GM20431 (cell line): ENCODE measurements around the gene MAD1L1.
"Not testable (repeated sequence)": the region's sequence is repeated elsewhere in the genome, so short reads cannot be mapped to it uniquely, and the experiment has no call there.

Experiments
- in situ Hi-C: fragments of 300-500 bp; cut with MseI, MboI; formaldehyde crosslinking; loops from one replicate; pipeline ENCODE4 v1.15.0; 2020; ENCODE audit warnings: low sequenced_read_pairs; ENCODE audit not compliant: unreplicated experiment

Gene MAD1L1

DNA sequence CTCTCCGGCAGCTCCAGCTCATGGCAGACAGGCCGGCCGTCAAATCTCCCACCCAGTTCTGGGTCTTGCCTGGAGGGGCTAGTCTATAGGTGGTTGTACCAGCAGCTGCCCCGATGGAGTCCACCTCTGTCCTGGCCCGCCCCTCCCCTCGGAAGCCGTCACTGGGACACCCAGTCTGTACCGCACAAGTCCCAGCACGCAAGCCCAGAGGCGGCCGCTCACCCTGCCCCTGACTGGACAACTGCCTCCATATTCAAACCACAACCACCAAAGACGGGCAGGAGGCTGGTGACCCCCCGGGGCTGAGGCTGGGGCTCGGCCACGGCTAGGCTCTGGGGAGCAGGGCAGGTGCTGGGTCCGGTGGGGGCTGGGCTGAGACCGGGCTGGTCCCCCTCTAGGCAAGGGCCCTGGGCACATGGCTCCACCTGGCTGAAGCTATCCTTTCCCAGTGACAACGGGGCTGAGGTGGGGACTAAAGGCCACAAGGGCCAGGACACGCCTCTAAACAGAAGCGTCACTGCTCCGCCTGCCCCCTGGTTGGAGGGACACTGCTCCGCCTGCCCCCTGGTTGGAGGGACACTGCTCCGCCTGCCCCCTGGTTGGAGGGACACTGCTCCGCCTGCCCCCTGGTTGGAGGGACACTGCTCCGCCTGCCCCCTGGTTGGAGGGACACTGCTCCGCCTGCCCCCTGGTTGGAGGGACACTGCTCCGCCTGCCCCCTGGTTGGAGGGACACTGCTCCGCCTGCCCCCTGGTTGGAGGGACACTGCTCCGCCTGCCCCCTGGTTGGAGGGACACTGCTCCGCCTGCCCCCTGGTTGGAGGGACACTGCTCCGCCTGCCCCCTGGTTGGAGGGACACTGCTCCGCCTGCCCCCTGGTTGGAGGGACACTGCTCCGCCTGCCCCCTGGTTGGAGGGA is 371.6 kb downstream of the MAD1L1 start:
- in situ Hi-C loops = not testable (repeated sequence)

DNA sequence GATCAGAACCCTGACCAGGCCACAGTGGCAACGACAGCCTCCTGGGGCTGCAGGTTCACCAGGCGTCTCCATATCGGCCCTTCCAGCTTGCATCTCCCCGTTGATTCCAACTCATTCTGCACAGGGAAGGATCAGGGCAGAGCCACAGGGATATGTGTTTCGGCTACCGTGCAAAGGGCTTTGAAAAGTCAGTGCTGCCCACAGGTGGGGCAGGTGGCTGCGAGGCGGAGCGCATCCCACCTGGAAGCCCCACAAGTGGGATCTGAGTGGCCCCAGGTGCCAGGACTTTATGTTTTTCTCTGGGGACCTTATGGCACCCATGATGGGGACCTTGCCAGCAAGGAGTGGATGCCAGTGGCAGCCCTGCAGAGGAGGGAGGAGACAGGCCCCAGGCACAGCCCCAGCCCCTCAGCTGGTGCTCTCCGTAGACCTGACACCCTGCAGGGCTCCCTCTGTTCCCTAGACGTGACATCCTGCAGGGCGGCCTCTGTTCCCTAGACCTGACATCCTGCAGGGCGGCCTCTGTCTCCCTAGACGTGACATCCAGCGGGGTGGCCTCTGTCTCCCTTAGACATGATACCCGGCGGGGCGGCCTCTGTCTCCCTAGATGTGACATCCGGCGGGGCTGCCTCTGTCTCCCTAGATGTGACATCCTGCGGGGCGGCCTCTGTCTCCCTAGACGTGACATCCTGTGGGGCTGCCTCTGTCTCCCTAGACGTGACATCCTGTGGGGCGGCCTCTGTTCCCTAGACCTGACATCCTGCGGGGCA is 373.3 kb downstream of the MAD1L1 start:
- in situ Hi-C loops = no loop called here

DNA sequence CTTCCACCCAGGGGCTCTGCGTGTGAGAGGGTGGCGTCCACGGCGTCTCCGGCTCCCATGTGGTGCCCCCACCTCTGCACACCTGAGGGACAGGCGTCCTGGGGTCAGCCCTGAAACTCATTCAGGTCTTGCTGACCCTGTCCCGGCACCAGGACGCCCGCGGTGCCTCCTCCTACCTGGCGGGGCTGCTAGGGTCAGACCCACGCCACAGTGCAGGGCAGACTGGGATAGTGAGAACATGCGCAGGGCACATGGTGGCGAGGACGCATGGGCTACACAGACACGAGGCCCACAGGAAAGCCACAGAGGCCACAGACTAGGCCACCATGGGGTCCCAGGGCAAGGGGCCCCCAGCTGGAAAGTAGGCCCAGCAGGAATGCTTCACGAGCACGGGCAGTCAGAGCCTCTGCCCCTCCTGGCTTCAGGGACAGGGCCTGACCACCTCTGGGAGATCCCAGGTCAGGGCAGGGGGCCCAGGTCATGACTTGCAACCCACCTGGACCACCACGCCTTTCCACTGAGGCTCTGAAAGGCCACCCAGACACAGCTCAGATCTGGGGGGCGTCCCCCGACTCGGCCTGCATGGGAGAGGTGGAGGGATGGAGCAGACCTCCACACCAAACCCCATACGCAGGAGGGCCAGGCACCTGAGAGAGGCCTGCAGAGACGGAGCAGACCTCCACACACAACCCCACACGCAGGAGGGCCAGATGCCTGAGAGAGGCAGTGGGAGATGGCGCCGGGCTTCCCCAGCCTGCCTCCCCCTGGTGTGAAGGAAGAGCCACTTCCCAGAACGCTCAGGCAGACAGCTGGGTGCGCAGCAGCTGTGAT is 374.1 kb downstream of the MAD1L1 start:
- in situ Hi-C loops = no loop called here

DNA sequence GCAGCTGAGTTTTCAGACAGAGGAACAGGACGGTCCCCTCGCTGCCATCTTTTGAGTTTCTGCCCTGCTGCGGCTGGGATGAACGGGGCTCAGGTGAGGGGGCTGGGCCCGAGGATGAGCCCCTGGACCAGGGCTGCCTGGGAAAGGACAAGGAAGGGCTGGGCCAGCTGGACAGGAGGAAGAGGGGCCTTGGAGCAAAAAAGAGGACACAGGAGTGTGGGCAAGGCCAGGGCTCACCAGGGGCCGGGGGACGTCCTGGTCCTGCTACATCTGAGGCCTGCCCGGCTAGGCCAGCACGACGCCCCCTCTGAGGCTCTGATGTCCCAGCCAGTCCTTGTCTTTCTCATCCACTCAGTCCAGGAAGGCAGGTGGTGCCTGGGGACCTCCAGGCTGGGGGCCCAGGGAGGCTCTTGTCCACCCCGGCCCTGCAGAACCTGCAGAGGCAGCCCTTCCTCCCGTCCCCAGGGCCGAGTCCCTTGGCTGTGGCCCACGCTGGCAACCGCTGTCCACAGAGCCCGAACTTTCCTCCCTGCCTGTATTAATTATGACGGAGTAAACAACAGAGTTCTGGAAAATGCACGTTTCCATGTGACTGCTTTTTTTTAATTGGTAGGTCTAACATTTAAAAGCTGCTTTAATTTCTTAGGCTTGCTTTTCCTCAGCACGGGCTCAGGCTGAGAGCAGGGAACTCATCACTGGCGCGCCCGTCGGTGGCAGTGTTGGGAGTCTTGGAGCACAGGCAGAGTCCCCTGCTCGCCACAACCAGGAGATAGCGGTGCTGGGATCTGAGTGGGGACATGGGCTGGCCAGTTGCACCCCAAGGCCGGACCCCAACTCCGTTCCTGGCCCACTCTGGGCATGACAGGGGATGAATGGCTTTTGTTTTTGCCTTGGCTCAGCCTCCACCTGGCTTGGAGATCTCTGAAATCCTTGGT is 375.0 kb downstream of the MAD1L1 start:
- in situ Hi-C loops = no loop called here

DNA sequence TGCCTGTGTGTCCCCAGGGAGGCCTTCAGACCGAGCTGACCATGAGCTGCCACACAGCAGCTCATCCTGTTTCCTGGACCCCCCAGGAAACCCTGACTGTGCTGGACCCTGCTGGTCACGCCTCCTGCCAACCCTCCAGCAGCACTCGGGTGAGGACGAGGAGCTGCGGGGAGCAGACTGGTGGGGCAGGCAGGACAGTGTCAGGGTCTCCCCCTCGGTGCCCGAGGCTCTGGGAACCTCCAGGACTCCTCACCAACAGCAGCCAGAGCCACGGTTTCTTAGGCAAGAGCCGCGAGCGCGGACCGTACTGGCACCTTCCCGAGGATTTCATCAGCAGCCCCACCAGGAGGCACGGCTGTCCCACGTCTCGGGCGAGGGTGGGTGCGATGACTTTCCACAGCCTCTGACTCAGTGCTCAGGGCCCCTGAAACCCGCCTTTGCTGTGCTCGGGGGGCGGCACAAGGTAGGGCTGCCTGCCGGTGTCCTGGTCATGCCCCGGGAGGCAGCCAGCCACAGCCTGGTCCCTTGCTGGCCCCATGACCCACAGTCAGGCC is 375.8 kb downstream of the MAD1L1 start:
- in situ Hi-C loops = no loop called here

DNA sequence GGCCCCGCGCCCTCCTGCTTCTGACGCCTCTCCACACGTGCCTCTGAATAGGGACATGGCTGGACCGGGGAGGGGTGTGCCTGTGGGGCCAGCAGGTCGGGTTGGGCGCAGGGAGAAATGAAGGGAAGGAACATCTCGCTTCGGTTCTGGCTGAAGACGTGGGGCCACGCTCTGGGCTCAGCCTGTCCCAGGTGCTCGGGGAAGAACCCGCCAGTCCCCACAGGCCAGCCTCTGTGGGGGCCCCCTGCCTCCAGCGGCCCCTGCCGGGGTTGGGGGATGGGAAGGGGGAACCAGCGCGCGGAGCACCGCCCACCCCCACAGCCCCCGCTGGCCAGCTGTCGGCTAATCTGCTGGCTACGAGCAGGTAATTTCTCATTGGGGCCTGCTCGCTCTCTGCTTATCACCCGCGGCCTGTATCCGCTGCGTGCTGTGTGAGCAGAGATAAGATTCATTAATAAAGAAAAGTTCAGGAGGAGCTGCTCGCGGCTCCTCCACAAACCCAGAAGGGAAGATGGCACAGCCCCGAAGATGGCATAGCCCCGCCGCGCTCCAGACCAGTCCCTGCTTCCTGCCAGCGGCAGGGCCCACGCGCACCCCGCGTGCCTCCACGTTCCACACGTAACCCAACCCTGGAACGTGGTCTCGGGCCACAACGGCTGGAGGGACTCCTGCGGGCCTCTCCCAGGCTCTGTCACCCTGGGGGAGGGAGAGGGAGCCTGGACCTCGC is 376.4 kb downstream of the MAD1L1 start:
- in situ Hi-C loops = no loop called here

DNA sequence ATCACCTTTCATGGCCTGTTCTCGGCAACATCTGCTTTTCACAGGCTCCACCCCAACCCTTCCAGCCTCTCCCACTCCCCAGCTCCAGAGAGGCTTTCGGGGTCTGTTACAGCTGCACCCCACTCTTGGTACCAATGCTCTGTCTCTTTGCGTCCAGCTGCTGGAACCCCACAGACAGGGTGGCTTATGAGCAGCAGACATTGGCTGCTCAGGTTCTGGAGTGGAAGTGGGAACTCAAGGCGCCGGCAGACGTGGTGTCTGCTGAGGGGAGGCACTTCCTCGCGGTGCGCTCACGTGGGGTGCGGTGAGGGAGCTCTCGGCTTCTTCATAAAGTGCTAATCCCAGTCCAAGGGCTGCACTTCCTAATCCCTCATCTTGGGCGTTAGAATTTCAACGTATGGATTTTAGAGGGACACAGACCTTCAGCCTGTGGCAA is 377.0 kb downstream of the MAD1L1 start:
- in situ Hi-C loops = no loop called here

DNA sequence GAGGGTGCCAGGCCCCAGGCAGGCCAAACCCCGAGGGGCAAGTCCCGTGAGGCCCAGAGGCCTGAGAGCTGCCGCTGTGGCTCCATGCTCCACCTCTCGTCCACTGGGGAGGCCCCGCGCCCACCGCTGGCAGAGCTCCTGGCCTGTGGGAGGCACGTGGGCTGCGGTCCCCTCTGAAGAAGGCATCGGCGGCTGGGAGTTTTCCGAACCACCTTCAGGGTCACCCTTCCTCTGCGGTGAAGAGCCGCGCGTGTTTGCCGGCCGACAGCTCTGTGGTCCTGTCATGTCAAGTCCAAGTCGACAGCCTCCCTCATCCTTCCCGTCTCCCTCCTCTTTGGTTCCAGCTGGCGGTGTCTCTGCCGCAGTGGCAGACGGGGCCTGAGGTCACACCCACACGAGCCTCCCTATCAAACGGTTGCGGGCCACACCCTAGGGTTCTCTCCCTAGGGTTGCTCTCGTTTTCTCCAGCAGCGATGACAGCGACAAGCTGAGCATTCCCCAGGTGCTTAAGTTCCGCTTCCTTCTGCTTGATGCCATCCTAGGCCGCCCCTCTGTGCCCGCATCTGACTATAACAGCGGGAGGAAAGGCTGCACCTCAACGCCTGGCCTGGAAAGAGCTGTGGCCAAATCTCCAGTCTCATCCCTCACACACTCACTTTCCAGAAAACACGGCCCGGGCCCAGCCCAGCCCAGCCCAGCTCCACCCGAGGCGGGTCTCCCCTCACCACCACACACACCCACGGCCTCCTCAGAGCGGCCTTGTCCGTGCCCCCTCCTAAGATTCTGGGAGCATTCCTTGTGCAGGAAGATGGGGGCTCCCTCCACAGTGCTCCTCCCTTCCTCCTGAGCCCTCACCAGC is 377.6 kb downstream of the MAD1L1 start:
- in situ Hi-C loops = no loop called here

DNA sequence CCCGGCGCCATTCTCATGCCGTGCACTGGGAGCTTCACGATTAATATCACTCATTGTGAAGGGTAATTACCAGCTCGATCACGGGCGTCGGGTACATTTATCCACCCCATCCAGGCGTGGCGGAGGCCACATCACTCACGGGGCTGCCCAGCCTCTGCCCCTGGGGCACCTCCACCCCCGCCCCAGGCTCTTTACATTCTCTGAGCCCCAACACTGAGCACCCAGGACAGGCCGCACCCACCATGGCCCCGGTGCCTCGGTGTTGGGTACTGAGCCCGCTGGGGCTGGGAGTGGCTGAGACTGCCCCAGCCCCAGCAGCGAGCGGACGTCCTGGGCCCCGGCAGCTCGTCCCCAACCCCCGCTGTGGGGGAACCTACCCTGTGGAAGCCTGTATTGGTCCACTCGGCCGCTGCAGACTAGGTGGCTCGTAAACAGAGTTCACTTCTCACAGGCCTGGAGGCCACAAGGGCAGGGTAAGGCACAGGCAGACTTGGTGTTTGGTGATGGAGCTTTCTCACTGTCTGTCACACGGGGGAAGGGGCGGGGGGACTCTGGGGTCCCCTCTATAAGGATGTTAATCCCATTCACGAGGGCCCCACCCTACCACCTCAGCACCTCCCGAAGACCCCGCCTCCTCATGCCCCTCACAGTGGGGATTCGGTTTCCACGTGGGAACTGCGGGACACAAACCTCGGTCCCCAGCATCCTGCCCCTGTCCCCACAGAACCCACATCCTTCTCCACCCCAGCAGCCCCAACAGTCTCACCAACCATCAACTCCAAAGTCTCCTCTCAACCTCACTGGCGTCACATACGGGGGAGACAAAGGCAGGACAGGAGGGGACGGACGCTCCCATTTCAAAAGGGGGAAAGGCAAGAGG is 378.5 kb downstream of the MAD1L1 start:
- in situ Hi-C loops = no loop called here

DNA sequence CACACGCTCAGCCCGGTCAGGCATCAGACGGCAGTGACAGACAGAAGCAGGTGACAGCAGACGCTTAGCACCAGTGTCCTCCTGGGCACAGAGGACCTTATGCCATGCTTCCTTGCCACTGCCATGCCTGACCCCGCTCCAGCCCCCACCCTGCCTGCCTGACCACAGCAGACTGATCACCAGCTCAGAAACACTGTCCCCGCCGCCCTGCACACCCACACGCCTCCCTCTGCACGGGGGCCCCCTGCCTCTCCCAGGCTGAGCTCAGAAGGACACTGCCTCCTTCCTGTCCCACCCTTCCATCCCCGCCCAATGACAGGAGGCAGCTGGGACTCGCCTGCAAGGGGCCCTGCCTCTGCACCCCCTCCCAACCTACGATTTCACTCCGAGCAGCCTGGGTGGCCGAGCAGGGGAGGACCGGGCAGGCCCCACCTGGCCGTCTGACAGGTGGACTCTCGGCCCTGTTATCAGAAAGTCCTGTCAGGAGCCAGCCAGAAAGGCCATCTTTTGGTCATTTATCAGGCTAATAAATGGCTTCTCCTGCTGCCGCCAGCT is 379.2 kb downstream of the MAD1L1 start:
- in situ Hi-C loops = no loop called here

DNA sequence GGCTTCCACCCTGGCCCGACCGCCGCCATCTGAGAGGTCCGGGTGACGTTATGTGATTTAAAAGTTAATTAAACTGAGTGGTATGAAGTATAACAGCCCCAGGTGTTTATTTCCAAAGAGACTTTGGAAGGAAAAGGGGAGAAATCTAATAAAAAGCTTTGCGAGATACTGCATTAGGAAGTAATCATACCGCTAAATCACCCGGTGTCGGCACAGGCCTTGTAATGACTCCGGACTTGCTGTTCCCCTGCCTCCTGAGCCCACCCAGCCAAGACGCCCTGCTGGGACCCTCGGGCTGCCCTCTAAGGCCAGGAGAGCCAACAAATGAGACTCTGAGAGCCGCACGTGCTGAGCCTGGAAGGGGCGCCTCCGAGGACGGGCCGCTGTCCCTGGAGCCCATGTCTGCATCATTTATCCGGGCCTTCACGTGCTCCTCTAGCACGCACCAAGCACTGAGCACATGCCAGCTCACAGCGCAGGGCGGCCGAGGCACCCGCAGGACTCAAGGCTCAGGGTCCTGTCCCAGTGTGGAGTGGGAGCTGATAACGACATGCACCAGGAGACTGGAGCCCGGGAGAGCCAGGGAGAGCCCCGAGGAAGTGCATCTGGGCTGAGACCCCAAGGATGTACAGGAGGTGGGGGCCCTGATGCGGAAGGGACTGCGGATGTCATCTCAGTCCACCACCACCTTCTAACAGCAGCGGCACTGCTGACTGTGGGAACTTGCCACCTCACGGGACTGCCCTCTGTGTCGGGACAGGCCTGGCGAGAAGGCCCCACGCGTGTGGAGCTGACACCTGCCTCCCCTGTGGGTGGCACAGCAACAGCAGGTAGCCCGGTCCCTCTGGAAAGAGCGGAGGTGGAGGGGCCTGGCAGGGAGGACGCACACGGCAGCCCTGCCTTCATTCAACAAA is 380.0 kb downstream of the MAD1L1 start:
- in situ Hi-C loops = no loop called here

DNA sequence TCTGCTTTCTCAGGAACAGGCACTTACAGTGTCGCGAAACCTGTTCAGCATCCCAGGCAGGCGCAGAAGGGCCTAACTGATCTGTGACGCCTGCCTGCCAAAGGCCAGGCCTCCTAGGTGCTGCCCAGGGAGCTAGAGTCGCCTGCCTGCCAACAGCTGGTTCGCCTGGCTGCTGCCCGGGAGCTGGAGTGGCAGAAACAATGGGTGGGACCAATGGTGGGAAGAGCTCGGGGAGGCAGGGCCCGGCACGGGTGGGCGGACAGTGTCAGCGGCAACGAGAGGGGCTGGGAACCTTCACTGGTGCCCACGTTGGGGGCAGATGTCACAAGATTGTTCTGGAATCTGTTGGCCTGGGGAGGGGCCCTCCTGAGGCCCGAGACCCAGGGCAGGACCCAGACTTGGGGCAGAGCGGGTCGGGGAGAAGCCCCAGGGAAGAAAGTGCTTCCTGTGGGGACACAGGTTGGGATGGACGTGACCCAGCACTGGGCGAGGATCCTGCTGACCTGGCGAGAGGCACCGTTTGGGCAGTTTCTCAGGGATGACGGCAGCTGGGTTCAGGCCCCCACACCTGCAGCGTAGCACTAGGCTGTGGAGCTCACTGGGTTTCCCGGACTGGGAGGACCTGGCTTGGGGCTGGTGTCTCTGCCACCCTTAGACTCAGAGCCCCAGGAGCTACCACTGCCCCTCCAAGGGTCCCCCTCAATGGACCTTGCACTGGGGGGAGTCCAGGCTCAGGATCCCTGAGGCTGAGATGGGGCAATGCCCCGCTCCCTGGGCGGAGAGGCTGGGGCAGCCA is 380.8 kb downstream of the MAD1L1 start:
- in situ Hi-C loops = no loop called here

DNA sequence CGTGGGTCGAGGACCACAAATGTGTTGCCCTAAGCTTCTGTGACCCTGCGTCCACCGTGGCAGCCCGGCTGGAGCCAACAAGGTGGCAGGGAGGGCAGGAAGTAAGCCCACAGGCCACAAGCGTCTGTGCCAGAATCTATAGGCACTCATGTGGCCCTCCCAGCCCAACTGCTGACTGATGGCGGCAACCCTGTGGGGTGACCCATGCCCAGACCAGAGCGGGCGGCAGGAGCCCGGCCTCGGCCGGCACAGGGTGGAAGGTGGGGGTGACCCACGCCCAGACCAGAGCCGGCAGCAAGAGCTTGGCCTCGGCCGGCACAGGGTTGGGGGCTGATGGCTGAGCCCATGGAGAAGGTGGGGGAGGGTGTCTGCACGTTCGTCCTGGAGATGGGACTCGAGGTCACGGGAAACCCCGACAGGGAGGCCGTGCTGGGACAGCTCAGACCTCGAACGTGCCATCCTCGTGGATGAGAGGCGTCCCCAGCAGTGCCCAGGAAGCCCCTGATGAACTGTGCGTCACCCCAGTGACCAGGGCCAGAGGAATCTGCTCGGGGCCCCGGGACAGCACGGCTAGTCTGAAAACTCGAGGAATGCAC is 381.7 kb downstream of the MAD1L1 start:
- in situ Hi-C loops = no loop called here
